Stomach (tissue), 9 donors: ENCODE measurements around the gene WDSUB1. TPM values are rescaled to one million over a fixed set of nuclear protein-coding genes. Genes with fewer than 3 reads are reported as not detected.

Experiments
- DNase-seq, 2 donors: peaks; one replicate each; pipeline versions ENCODE4 v3.0.0 to v3.0.0-alpha.2; 2013 to 2019
- H3K27ac ChIP-seq, 5 donors: fragments of 200-600 bp in 4 of 5; sonication (generic) in 4 of 5; one replicate each; pipeline ENCODE4 v1.5.1; 2013 to 2019; ENCODE audit warnings: mild to moderate bottlenecking in 1 of 5, moderate library complexity in 1 of 5
- H3K27me3 ChIP-seq, 3 donors: fragments of 200-600 bp; sonication (generic); one replicate each; pipeline ENCODE4 v1.5.1; 2017 to 2019; ENCODE audit warnings: mixed run types in 1 of 3
- H3K36me3 ChIP-seq, 4 donors: fragments of 200-600 bp; sonication (generic); 1 replicate in 3 of 4; 2 replicates in 1 of 4; pipeline ENCODE4 v1.5.1; 2016 to 2019
- H3K4me1 ChIP-seq, 4 donors: fragments of 200-600 bp; sonication (generic); one replicate each; pipeline ENCODE4 v1.5.1; 2016 to 2019
- H3K4me3 ChIP-seq, 4 donors: fragments of 200-600 bp; sonication (generic) in 3 of 4; one replicate each; pipeline ENCODE4 v1.5.1; 2016 to 2019; ENCODE audit warnings: mild to moderate bottlenecking in 1 of 4
- H3K9me3 ChIP-seq, 4 donors: fragments of 200-600 bp; sonication (generic); one replicate each; pipeline ENCODE4 v1.5.1; 2016 to 2019
- EP300 ChIP-seq: sonication (generic); formaldehyde crosslinking; IDR thresholded peaks from one replicate; pipeline ENCODE4 v1.6.1; 2017; ENCODE audit warnings: antibody characterized with exemption
- POLR2A ChIP-seq, 4 donors: fragments of 450-650 bp; IDR thresholded peaks; one replicate each; pipeline ENCODE4 v1.6.1; 2016; ENCODE audit warnings: antibody characterized with exemption in 4 of 4, control low read depth in 2 of 4, mild to moderate bottlenecking in 1 of 4, moderate library complexity in 1 of 4
- POLR2AphosphoS5 ChIP-seq, 3 donors: sonication (generic); formaldehyde crosslinking; IDR thresholded peaks; one replicate each; pipeline ENCODE4 v1.6.1; 2016; ENCODE audit warnings: antibody characterized with exemption in 3 of 3
- WGBS, 5 donors: extraction: QIAGEN DNeasy Blood & Tissue Kit in 3 of 5; methylation state at CpG; one replicate each; pipeline versions ENCODE4 v1.1.5 to v1.1.7; 2013 to 2018; 5-methylcytosine and 5-hydroxymethylcytosine counted together
- intact Hi-C: fragments of 100-400 bp; cut with DNase I; formaldehyde crosslinking; loops from one replicate; pipeline ENCODE4 v1.15.1; 2023; ENCODE audit warnings: low total_unique reads
- polyA plus RNA-seq, 3 donors: library from polyadenylated mRNA; stranded (reverse); fragments of 200-250 nt; gene quantifications; one replicate each; pipeline ENCODE4 v1.2.3, GENCODE V29; 2013
- total RNA-seq, 5 donors: library from RNA; depleted of rRNA; stranded (reverse); fragments of >200 nt; gene quantifications; one replicate each; pipeline versions ENCODE4 v1.1.0 to v1.2.3, GENCODE V29; 2014 to 2016
- TF ChIP-seq, protein P1 (sequence below), 7 experiments: fragments of 450-650 bp in 4 of 7; fragments of 200-600 bp in 3 of 7; sonication (generic) in 3 of 7; IDR thresholded peaks; one replicate each; pipeline ENCODE4 v1.5.1; 2016 to 2019; ENCODE audit warnings: antibody characterized with exemption in 7 of 7, control low read depth in 2 of 7, mild to moderate bottlenecking in 1 of 7
- donor health status: healthy with polysubstance abuse.
- donor health status: Bipolar disorder and iron deficiency.
- donor health status: healthy.

WDSUB1 gene
- total and polyA plus RNA-seq, 8 donors, result 1.3 to 16.3 (median 6.3) TPM

- Histone ChIP-seq H3K9me3 (no peaks in the 10 kb centered on the region), H3K4me1 (peaks cover 0 to 4% (median 0%) of the 10 kb centered on the region in 4 donors), H3K4me3 (no peak overlapping the region), H3K36me3 (peaks cover 0 to 45% (median 42%) of the 10 kb centered on the region in 4 donors), H3K27ac (no peak overlapping the region), H3K27me3 (no peaks in the 10 kb centered on the region)
- no peak for DNase-seq
- TF ChIP-seq POLR2A (IDR thresholded peaks at IDR 0.05), result no peak
- TF ChIP-seq, protein P1, sequence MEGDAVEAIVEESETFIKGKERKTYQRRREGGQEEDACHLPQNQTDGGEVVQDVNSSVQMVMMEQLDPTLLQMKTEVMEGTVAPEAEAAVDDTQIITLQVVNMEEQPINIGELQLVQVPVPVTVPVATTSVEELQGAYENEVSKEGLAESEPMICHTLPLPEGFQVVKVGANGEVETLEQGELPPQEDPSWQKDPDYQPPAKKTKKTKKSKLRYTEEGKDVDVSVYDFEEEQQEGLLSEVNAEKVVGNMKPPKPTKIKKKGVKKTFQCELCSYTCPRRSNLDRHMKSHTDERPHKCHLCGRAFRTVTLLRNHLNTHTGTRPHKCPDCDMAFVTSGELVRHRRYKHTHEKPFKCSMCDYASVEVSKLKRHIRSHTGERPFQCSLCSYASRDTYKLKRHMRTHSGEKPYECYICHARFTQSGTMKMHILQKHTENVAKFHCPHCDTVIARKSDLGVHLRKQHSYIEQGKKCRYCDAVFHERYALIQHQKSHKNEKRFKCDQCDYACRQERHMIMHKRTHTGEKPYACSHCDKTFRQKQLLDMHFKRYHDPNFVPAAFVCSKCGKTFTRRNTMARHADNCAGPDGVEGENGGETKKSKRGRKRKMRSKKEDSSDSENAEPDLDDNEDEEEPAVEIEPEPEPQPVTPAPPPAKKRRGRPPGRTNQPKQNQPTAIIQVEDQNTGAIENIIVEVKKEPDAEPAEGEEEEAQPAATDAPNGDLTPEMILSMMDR (IDR thresholded peaks at IDR 0.05), result no peak
- WGBS, 5 donors, result 96 to 100% (median 98%) methylated on average over 1 of the region's 1 CpG
- intact Hi-C loops, result no loop called here
Measured at GRCh38 chr2:159275111-159275510, 11.4 kb downstream of the WDSUB1 start.

GRCh38 chr2:159272156-159272555 is 14.3 kb downstream of the WDSUB1 start:
- DNase-seq, result no peak
- TF ChIP-seq, protein P1 (IDR thresholded peaks at IDR 0.05), result no peak
- TF ChIP-seq POLR2AphosphoS5 (IDR thresholded peaks at IDR 0.05) (no peak), POLR2A (IDR thresholded peaks at IDR 0.05) (no peak), EP300 (no peak)
- Histone ChIP-seq H3K9me3 (no peaks in the 10 kb centered on the region), H3K27me3 (no peaks in the 10 kb centered on the region), H3K36me3 (peaks cover 0 to 33% (median 26%) of the 10 kb centered on the region in 4 donors), H3K4me1 (peaks cover 0 to 13% (median 6%) of the 10 kb centered on the region in 4 donors), H3K4me3 (no peak overlapping the region), H3K27ac (no peak overlapping the region)
- intact Hi-C loops, result no loop called here
- WGBS, 5 donors, result 73 to 89% (median 77%) methylated on average over 5 of the region's 5 CpGs

DNA sequence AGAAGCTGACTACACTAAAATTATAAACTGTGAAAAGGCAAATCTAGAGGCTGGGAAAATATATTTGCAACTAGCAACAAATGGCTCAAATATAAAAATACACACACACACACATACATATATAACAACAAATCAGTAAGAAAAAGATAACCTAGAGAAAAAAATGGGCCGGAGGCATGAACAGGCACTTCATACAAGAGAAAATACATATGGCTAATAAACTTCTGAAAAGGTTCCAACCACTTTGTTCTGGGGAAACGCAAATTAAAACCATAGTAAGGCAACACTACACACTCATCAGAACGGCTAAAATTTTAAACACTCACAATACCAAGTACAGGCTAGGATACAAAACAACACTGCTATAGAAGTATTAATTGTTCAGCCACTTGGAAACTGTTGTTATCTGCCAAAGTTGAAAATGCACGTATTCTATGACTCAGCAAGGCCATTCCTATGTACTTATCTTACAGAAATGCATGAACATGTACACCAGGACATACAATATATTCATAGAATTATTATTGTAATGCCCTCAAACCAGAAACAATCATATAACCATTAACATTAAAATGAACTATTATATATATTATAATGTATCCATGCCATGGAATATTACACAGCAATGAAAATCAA is 15.6 kb downstream of the WDSUB1 start:
- no peak for DNase-seq
- intact Hi-C loops, result no loop called here
- Histone ChIP-seq H3K27ac (no peak overlapping the region), H3K9me3 (no peaks in the 10 kb centered on the region), H3K27me3 (no peaks in the 10 kb centered on the region), H3K4me1 (peaks cover 0 to 13% (median 6%) of the 10 kb centered on the region in 4 donors), H3K4me3 (no peak overlapping the region), H3K36me3 (peaks cover 0 to 33% (median 28%) of the 10 kb centered on the region in 4 donors)
- WGBS, 5 donors, result 89 to 99% (median 98%) methylated on average over 4 of the region's 4 CpGs
- TF ChIP-seq, protein P1 (IDR thresholded peaks at IDR 0.05), result no peak
- TF ChIP-seq POLR2AphosphoS5 (IDR thresholded peaks at IDR 0.05) (no peak), EP300 (no peak), POLR2A (IDR thresholded peaks at IDR 0.05) (no peak)

- TF ChIP-seq POLR2A (IDR thresholded peaks at IDR 0.05) (no peak), EP300 (no peak), POLR2AphosphoS5 (IDR thresholded peaks at IDR 0.05) (no peak)
- TF ChIP-seq, protein P1 (IDR thresholded peaks at IDR 0.05), result no peak
- 71 to 97% (median 85%) methylated on average over 1 of the region's 1 CpG for WGBS, 5 donors
- Histone ChIP-seq H3K4me3 (no peak overlapping the region), H3K4me1 (peaks cover 0 to 13% (median 6%) of the 10 kb centered on the region in 4 donors), H3K36me3 (peaks cover 0 to 23% (median 18%) of the 10 kb centered on the region in 4 donors), H3K27ac (no peak overlapping the region), H3K9me3 (no peaks in the 10 kb centered on the region), H3K27me3 (no peaks in the 10 kb centered on the region)
- intact Hi-C loops, result no loop called here
- DNase-seq, result no peak
Measured at GRCh38 chr2:159267921-159268320, 18.6 kb downstream of the WDSUB1 start.
